Mammary epithelial cell (primary cell): Measurements from ENCODE around the gene ABI3BP.

ENCODE experiments used
- EZH2 ChIP-seq: IDR thresholded peaks from 2 replicates; pipeline ENCODE4 v1.6.1; 2012; ENCODE audit warnings: low read length, inconsistent platforms, borderline replicate concordance
- TF ChIP-seq, protein P1 (sequence below), 2 donors: IDR thresholded peaks in 1 of 2; conservative IDR thresholded peaks in 1 of 2; 2 replicates each; pipeline ENCODE4 v1.5.1; 2011 to 2012; ENCODE audit warnings: inconsistent platforms in 2 of 2, low read length in 2 of 2, mild to moderate bottlenecking in 2 of 2, control low read depth in 1 of 2, low read depth in 1 of 2; ENCODE audit not compliant: insufficient read depth in 1 of 2; ENCODE audit errors: extremely low read depth in 1 of 2

DNA sequence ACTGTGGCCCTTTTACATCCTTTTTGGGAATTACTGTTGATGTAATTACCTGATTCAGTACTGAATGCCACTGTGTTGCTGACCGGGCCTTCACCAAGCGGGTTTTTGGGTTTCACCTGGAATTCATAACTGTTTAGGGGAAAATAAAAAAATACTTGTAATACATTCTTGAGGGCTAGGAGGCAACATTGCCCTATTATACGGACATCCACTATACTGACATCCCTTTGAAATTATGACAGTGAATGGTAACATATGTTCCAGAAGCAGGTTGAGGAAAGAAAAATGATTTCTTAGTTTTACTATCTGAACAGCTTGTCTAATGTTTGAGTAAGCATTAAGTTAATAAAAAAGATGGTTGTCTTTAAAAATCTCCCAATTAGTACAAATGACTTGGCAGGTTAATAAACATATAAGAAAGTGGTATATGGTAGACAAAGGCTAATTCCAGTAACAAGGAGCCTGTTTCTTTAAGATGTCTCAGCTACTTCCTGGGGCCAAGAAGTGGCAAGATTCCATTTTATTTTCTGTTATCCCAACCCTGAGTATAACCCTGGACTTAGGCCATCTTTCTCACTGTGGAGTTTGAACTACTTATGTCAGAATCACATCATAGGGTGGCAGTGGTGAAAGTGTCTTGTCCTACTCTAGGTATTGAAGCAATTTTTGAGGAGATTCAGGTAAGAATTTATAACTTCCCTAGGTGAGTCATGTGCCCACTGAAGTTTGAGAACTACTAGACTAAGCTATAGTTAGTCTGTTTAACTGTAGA is 238.5 kb downstream of the ABI3BP start:
- TF ChIP-seq, protein P1, sequence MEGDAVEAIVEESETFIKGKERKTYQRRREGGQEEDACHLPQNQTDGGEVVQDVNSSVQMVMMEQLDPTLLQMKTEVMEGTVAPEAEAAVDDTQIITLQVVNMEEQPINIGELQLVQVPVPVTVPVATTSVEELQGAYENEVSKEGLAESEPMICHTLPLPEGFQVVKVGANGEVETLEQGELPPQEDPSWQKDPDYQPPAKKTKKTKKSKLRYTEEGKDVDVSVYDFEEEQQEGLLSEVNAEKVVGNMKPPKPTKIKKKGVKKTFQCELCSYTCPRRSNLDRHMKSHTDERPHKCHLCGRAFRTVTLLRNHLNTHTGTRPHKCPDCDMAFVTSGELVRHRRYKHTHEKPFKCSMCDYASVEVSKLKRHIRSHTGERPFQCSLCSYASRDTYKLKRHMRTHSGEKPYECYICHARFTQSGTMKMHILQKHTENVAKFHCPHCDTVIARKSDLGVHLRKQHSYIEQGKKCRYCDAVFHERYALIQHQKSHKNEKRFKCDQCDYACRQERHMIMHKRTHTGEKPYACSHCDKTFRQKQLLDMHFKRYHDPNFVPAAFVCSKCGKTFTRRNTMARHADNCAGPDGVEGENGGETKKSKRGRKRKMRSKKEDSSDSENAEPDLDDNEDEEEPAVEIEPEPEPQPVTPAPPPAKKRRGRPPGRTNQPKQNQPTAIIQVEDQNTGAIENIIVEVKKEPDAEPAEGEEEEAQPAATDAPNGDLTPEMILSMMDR (conservative IDR thresholded peaks at IDR 0.05 in 1 of 2, IDR thresholded peaks at IDR 0.05 in 1 of 2; ENCODE audit: extremely low read depth in 1 of 2, insufficient read depth in 1 of 2, low read depth in 1 of 2, low read length in 2 of 2) = no peak
- TF ChIP-seq EZH2 = no peak
